Measurements from ENCODE around the gene DGLUCY.

DNA sequence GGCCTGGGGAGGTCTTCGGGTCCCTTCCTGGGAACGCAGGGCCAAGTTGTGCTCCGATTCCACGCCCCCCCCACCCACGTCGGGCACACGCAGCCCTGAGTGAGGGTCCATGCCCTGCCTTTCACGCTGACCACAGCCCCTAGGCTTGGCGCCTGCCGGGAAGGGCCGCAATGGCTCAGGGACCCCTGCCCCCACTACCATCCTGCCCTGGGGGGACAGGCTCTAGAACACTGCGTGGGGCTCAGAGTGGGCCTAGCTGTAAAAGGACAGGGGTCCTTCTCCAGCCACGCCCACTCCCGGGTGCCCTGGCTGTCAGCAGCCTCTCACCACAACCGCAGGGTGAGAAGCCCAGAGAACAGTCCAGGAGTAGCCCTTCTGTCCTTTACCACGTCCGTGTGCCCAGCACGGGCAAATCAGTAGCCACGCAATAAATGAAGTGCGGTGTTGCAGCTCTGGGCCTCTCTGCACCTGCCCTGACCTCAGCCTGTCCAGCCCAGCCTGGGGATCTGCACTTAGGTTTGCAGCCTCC, 140.0 kb downstream of the DGLUCY start:
- TF ChIP-seq ZNF274 (IDR thresholded peaks at IDR 0.05; ENCODE audit: low read depth, low read length) (no peak), YY1 (IDR thresholded peaks at IDR 0.05; ENCODE audit: insufficient read depth, insufficient read length) (no peak), SUZ12 (IDR thresholded peaks at IDR 0.05; ENCODE audit: extremely low read depth, insufficient read depth, insufficient read length) (no peak)

Data from NT2/D1 (cell line).